Thymus (tissue), 11 donors: ENCODE data around the gene SAP130. TPM values are rescaled to one million over a fixed set of nuclear protein-coding genes. Genes with fewer than 3 reads are reported as not detected.

Experiments used
- DNase-seq, 9 donors: peaks; one replicate each; pipeline ENCODE4 v3.0.0-alpha.2; 2013; ENCODE audit warnings: low spot score in 9 of 9, low read depth in 6 of 9, missing footprints in 1 of 9
- H3K27ac ChIP-seq, 2 donors: one replicate each; pipeline ENCODE4 v1.5.1; 2013; ENCODE audit warnings: control low read depth in 1 of 2, low read depth in 1 of 2, low read length in 1 of 2, mild to moderate bottlenecking in 1 of 2, moderate library complexity in 1 of 2
- H3K27me3 ChIP-seq, 2 donors: one replicate each; pipeline ENCODE4 v1.5.1; 2013; ENCODE audit warnings: low read length in 1 of 2; ENCODE audit not compliant: control insufficient read depth in 2 of 2, insufficient read depth in 1 of 2
- H3K36me3 ChIP-seq, 2 donors: one replicate each; pipeline ENCODE4 v1.5.1; 2013; ENCODE audit warnings: low read length in 1 of 2, mild to moderate bottlenecking in 1 of 2, moderate library complexity in 1 of 2; ENCODE audit not compliant: control insufficient read depth in 2 of 2, insufficient read depth in 2 of 2
- H3K4me1 ChIP-seq, 2 donors: one replicate each; pipeline ENCODE4 v1.5.1; 2013; ENCODE audit warnings: low read length in 2 of 2; ENCODE audit not compliant: control insufficient read depth in 2 of 2, insufficient read depth in 2 of 2
- H3K4me3 ChIP-seq, 2 donors: one replicate each; pipeline ENCODE4 v1.5.1; 2013; ENCODE audit warnings: low read length in 2 of 2, control low read depth in 1 of 2, mild to moderate bottlenecking in 1 of 2
- H3K9me3 ChIP-seq, 2 donors: one replicate each; pipeline ENCODE4 v1.5.1; 2013; ENCODE audit warnings: low read length in 1 of 2, mild to moderate bottlenecking in 1 of 2; ENCODE audit not compliant: control insufficient read depth in 2 of 2, insufficient read depth in 1 of 2
- WGBS: extraction: QIAGEN DNeasy Blood & Tissue Kit; methylation state at CpG from one replicate; pipeline ENCODE4 v1.1.7; 2013; 5-methylcytosine and 5-hydroxymethylcytosine counted together
- polyA plus RNA-seq: library from polyadenylated mRNA; stranded (reverse); fragments of 200-250 nt; gene quantifications from one replicate; pipeline ENCODE4 v1.2.3, GENCODE V29; 2013
- total RNA-seq: library from RNA; stranded (reverse); fragments of 120-200 nt; gene quantifications from one replicate; pipeline ENCODE4 v1.2.4, GENCODE V29; 2013
- donor health status: healthy.

SAP130 gene
- total and polyA plus RNA-seq, 2 donors: 4.5 to 9.3 TPM

GRCh38 chr2:128004509-128004908 lies 23.4 kb downstream of the SAP130 start:
- 93% methylated on average over 2 of the region's 2 CpGs for WGBS
- DNase-seq: no peak
- H3K27me3 ChIP-seq: no peaks in the 10 kb centered on the region
- H3K36me3 ChIP-seq: peaks cover 51 to 80% of the 10 kb centered on the region in 2 donors
- H3K4me3 ChIP-seq: no peak overlapping the region
- H3K27ac ChIP-seq: no peak overlapping the region
- no peaks in the 10 kb centered on the region for H3K9me3 ChIP-seq
- no peaks in the 10 kb centered on the region for H3K4me1 ChIP-seq

DNA sequence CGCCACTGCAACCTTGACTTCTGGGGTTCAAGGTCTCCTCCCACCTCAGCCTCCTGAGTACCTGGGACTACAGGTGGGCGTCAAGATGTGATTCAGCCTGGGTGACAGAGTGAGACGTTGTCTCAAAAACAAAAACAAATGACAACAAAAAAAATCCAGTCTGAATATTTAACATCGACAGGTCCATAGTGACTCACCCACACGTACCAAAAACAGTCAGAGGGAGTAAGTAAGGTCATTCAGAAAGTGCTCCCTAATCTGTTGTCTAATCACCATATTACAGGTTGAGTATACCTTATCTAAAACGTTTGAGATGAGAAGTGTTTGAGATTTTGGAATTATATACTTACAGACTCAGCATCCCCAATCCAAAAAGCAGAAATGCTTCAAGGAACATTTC lies 24.4 kb downstream of the SAP130 start:
- H3K27me3 ChIP-seq: no peaks in the 10 kb centered on the region
- WGBS: 97% methylated on average over 6 of the region's 6 CpGs
- H3K27ac ChIP-seq: no peak overlapping the region
- H3K9me3 ChIP-seq: no peaks in the 10 kb centered on the region
- DNase-seq: no peak
- H3K4me3 ChIP-seq: no peak overlapping the region
- no peaks in the 10 kb centered on the region for H3K4me1 ChIP-seq
- H3K36me3 ChIP-seq: peaks cover 51 to 80% of the 10 kb centered on the region in 2 donors

DNA sequence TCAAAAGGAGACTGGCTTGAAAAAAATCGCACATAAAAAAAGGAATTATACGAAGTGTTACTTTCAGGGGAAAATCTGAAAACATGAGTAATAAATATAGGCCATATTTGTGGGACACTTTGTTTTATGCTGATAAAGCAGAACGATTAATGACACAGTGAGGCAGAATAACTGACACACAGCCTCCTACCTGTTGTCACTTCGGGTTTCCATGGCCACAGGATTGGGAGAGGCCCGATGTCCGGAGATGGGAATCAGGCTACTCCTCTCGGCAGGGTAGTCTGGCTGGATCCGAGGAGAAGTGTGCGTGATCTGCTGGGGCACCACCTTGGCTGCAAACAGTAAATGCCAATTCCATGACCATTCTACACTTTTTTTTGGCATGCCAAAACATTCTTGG lies 31.7 kb downstream of the SAP130 start:
- Histone ChIP-seq H3K4me3 (no peak overlapping the region), H3K27me3 (no peaks in the 10 kb centered on the region), H3K36me3 (peaks cover 65 to 76% of the 10 kb centered on the region in 2 donors), H3K9me3 (no peaks in the 10 kb centered on the region), H3K4me1 (no peaks in the 10 kb centered on the region), H3K27ac (no peak overlapping the region)
- DNase-seq: no peak
- WGBS: 97% methylated on average over 9 of the region's 9 CpGs

- no peak for DNase-seq
- Histone ChIP-seq H3K9me3 (no peaks in the 10 kb centered on the region), H3K4me3 (no peak overlapping the region), H3K27ac (no peak overlapping the region), H3K27me3 (no peaks in the 10 kb centered on the region), H3K36me3 (peaks cover 65 to 73% of the 10 kb centered on the region in 2 donors), H3K4me1 (no peaks in the 10 kb centered on the region)
- 99% methylated on average over 7 of the region's 7 CpGs for WGBS
Measured at GRCh38 chr2:127995725-127996124, 32.1 kb downstream of the SAP130 start.

DNA sequence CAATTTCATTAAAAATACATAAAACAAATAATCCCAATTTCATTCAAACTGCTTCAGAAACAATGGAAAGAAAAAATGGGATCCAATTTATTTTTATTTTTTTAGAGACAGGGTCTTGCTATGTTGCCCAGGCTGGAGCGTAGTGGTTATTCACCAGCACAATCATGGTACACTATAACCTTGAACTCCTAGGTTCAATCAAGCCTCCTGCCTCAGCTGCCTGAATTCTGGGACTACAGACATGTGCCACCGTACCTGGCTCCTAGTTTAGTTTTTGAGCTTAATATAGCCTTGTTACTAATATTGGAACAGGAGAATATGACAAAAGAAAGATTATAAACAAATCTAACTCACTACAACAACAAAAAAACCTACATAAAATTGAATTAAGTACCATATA lies 34.2 kb downstream of the SAP130 start:
- Histone ChIP-seq H3K4me3 (no peak overlapping the region), H3K36me3 (peaks cover 57 to 62% of the 10 kb centered on the region in 2 donors), H3K27me3 (no peaks in the 10 kb centered on the region), H3K27ac (no peak overlapping the region), H3K4me1 (no peaks in the 10 kb centered on the region), H3K9me3 (no peaks in the 10 kb centered on the region)
- no peak for DNase-seq
- WGBS: 98% methylated on average over 2 of the region's 2 CpGs

DNA sequence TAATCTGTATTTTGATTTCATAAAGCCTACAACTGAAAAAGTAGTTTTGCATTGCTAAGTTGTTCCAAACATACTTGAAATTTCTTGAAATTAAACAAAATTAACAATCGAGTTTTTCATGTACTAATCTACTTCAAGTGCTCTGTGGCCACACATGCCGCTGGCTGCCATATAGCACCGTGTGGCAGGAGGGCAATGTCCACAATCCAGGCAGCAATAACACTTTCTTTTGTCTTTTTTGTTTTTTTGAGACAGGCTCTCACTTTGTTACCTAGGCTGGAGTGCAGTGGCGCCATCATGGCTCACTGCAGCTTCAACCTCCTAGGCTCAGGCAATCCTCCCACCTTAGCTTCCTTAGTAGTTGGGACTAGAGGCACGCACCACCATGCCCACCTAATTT lies 36.1 kb downstream of the SAP130 start:
- H3K9me3 ChIP-seq: no peaks in the 10 kb centered on the region
- peaks cover 53 to 62% of the 10 kb centered on the region in 2 donors for H3K36me3 ChIP-seq
- WGBS: 98% methylated on average over 5 of the region's 5 CpGs
- H3K4me1 ChIP-seq: no peaks in the 10 kb centered on the region
- H3K27ac ChIP-seq: no peak overlapping the region
- no peaks in the 10 kb centered on the region for H3K27me3 ChIP-seq
- no peak for DNase-seq
- H3K4me3 ChIP-seq: no peak overlapping the region

DNA sequence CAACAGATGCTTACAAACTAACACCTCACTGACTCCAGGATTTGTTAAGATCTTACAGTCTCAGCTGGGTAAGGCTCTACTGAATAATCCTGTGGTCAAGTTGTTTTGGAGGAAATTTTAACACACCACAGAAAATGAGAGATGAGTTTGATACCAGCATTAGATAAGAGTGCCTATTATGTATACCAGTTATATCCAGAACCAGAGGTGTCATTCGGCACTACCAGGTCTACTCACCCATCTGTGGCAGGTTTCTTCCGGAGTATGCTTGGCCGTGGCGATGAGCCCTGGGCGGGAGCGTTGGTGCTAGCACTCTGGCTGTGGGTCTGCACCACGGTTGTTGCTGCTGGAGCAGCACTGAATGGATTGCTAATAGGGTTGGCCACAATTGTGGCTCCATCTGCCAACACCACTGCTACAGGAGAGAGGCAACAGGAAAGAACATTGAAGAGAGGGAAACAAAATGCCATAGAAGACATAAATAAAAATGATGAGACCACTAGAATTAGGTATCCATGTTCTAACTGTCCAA lies 41.2 kb downstream of the SAP130 start:
- peaks cover 68 to 75% of the 10 kb centered on the region in 2 donors for H3K36me3 ChIP-seq
- DNase-seq: no peak

GRCh38 chr2:127985735-127986134 lies 42.1 kb downstream of the SAP130 start:
- no peaks in the 10 kb centered on the region for H3K4me1 ChIP-seq
- no peaks in the 10 kb centered on the region for H3K27me3 ChIP-seq
- peaks cover 0 to 1% of the 10 kb centered on the region in 2 donors for H3K9me3 ChIP-seq
- H3K36me3 ChIP-seq: peaks cover 68 to 77% of the 10 kb centered on the region in 2 donors
- no peak for DNase-seq
- no peak overlapping the region for H3K27ac ChIP-seq
- WGBS: 99% methylated on average over 13 of the region's 13 CpGs
- H3K4me3 ChIP-seq: no peak overlapping the region

More for the DNA sequence above, 41.2 kb downstream of the SAP130 start:
- Histone ChIP-seq H3K9me3 (peaks cover 0 to 1% of the 10 kb centered on the region in 2 donors), H3K4me3 (no peak overlapping the region), H3K4me1 (no peaks in the 10 kb centered on the region), H3K27me3 (no peaks in the 10 kb centered on the region), H3K27ac (no peak overlapping the region)
- WGBS: 98% methylated on average over 7 of the region's 7 CpGs

DNA sequence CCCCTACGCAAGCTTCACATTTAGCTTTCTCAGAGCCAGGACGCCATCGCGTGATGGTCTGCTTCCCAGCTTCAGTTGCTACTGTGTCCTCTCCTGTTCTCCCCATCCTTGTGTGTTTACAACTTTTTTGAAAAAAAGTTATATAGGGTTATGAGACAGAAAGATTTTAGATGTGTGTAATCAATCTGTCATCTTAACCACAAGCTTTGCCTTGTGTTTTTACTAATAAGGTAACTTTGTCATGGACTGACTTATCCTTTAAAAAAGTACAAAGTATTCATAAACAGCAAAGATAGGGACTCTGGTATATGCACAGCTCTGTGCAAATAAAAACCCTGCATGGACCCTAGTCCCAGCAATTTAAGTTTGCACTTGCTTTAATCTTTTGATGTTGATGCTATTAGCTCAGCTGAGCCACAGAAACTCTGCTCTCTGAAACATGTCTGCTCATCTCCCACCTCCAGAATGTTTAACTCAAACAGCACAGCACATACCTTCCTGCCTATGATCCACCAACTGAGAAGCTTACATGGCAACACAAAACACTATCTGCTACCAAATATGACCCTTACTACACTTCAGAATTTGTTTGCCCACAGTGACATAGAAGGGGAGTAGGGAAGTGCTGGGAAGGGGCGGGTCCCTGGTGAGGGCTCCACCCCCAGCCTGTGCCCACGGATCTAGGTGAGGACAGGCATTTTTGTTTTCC lies 42.7 kb downstream of the SAP130 start:
- 97% methylated on average over 6 of the region's 6 CpGs for WGBS
- no peaks in the 10 kb centered on the region for H3K27me3 ChIP-seq
- no peaks in the 10 kb centered on the region for H3K4me1 ChIP-seq
- no peak overlapping the region for H3K4me3 ChIP-seq
- peaks cover 0 to 1% of the 10 kb centered on the region in 2 donors for H3K9me3 ChIP-seq
- peaks cover 67 to 78% of the 10 kb centered on the region in 2 donors for H3K36me3 ChIP-seq
- no peak overlapping the region for H3K27ac ChIP-seq
- no peak for DNase-seq
